Activated CD4-positive, alpha-beta T cell treated with anti-CD3 and anti-CD28 coated beads, Interleukin-2, Interleukin-6, amounts not matched to agents 100 ng/mL and 50 ng/mL, durations not matched to agents 16 hours and 8 hours (primary cell): ENCODE measurements around the gene LRTM1.

Experiments
- DNase-seq: peaks from one replicate; pipeline ENCODE4 v3.0.0-alpha.2; 2020

LRTM1 gene

DNA sequence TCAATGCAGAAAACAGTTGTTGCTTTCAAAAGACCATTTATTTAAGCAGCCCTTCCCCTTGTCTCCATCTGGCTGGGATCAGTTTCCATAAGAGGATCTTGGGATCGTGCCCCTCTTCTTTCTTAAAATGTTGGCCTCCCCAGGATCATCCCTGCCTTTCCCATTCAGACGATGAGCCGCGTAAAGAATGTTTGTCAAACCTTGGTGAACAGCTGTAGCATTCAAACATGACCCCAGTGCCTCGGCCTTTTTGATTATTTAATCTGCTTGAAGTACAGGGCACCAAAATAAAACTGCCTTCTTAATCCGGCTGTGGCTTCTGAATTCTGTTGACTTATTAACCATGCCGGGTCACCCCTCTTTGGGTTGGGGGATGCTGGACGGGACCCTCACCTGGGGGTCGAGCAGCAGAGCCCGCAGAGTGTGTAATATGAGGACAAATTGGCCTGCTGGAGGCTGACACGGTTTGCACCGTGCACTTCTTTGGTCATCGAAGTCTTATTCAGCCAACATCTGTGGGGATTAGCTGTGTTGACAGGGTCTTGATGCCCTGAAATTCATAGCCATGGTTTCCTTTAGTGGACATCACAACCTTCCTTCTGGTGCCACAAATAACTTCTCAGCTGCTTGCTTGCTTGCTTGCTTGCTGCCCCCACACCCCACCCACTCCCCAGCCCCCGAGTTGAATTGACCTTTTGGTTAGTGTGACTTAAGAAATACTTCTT, at the start of gene LRTM1:
LRTM1 (minus strand) TSS at position 14 of the 725 bp plus-strand sequence. CDS start 148 bp downstream, outside the sequence.
- DNase-seq: no peak

DNA sequence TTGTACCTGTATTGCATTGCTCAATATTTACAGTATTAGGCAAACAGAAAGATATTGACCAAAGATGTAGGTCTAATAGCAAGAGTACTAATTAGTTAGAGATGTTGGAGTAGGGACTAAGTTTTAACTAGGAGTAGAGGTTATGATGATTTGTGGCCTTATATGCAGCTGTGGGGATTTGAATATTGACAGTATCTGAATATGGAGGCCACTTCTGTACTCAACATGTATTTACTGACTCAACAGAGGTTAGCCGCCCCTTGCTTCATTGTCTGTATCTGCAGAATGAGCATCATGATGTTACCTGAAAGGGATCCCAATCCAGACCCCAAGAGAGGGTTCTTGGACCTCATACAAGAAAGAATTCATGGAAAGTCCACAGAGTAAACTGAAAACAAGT, 49.6 kb upstream of the LRTM1 start:
- DNase-seq: no peak

DNA sequence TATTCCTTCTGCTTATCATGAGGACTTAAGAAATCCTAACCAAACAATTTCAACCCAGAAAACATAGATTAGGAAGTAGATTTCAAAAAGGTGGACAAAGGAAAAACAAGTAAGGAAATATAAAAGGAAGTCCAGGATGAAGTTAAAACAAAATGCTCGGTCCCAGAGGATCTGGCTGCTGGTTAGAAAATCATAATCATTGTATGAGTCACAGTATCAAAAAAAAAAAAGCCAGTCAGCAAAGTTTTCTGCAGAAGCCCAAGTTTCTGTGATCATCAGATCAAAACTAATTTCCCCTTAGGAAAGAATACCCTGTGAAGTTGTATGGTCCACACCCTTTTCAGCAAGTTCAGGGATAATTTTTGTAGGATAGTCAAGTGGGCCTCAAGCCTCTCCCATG, 43.0 kb upstream of the LRTM1 start:
- DNase-seq: no peak

GRCh38 chr3:54969652-54970051, 41.8 kb upstream of the LRTM1 start:
- no peak for DNase-seq

GRCh38 chr3:54968546-54969172, 40.8 kb upstream of the LRTM1 start:
- DNase-seq: no peak

DNA sequence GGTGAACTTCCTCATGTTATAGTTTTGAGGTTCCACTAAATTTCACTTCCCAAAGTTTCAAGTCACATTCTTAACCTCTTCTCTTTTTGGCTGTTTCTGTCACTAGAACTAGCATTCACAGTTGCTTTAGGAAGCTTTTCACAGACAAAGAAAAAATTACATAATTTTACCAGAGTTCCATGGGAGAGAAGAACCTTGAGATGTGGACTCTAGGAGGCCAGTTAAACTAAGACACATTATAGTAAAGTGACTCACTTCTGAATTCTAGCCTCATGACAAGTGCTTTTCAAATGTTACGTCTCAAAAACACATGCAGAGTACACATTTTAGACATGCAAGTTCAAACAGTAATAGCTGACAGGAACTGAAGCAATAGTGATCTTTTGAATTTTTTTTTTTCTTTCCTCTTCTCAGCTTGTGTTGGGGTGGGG, 39.9 kb upstream of the LRTM1 start:
- DNase-seq: no peak

DNA sequence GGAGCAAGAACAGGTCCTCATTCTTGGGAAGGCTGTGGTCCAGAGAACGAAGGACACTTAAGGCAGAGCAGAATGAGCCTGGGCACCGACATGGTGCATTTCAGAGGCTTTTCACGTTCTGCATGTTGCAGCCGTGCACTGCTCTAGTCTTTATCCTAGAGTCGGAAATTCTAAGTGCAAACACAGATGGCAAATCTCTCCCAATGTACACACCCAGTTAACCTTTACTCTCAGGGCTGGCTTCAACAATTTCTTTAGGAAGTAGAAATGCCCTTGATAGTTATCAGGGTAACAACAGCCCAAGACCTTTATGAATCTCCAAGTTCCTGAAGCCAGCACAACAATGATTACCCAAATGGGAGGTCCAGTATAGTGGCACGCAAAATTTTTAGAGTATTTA, 39.1 kb upstream of the LRTM1 start:
- DNase-seq: no peak

DNA sequence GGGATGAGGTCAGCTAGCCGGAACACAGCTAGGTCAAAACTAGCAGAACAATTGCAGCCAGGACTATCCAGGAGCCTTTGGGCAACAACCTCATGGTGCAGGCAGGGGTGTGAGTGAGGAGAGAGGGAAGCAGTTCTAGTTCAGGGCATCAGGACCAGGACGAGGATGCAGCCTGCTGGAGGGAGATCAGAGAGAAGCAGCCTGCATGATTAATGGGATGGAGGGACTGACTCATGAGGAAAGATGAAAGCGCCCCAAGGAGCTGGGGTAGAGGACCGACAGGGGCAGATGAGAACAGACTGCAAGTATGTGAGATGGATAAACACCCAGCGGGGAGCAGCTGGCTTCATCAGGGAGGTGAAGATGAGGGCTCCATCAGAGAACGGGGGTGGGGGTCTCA, 37.9 kb upstream of the LRTM1 start:
- DNase-seq: no peak

DNA sequence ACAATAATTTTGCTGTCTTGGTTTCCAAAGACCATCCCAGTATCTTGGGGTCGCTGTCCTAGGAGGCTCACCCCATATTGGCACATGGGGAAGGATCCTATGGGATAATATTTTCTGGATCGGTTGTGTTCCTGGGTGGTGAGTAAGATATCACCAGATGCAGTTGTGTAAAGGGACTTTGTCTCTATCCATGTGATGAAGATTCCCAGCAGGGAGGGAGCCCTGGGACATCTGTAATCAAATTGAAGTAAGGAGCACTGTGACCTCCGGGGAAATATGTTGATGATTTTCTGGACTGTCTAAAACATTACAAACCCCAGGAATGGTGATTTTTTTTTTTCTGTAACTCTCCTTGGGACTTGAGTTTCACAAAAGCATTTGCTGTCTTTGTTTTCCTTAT, 36.2 kb upstream of the LRTM1 start:
- no peak for DNase-seq

- DNase-seq: no peak
Observed at GRCh38 chr3:54963641-54964040, 35.8 kb upstream of the LRTM1 start.

DNA sequence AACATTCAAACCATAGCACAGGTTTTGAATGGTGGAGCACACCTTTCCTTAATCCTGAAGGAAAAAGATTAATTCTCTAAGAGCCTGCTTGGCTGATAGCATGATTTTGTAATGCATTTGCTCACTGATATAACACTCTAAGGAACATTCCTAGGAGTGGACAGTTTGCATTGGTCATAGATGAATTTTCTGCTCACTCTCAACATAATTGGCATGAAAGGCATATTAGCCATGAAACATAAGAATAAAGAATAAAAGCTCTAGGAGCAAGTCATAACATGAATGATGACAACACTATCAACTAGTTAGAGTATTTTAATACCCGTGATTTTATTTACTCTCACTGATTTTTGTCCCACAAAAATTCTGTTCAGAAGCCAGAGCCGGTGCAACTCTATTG, 34.3 kb upstream of the LRTM1 start:
- no peak for DNase-seq

DNA sequence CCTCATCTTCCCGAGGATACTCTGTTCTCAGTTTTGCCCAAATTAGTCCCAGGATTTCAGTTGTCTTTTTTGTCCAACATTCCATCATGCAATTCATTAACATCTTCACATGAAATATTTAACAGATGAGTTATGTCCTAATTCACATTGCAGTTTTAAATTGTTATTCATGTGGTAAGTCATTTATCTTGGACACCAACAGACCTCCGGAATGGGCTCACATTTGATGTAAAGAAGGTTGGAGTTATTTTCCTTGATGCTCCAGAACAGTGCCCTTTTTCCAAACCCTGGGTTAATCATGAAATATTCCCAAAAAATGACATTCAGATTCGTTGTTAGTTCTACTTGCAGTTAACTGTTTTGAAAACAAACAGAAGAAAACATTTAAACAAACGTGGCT, 32.8 kb upstream of the LRTM1 start:
- no peak for DNase-seq

DNA sequence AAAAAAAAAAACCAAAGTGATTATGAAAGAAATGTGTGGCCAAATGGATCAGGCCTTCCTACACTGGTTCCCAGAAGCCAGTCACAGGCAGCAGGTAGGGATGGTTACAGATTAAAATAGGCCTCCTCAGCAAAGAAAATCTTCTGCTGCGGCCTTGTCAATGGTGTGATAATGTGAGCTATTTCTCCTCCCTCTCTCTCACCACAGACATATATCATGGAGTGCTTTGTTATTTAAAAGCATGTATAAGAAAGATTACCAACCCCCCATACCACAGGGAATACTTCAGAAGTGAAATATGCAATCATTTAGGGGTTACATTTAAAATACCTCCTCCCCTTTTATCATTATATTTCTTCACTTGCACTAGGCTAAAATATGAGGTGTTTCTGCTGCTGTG, 32.2 kb upstream of the LRTM1 start:
- DNase-seq: no peak

DNA sequence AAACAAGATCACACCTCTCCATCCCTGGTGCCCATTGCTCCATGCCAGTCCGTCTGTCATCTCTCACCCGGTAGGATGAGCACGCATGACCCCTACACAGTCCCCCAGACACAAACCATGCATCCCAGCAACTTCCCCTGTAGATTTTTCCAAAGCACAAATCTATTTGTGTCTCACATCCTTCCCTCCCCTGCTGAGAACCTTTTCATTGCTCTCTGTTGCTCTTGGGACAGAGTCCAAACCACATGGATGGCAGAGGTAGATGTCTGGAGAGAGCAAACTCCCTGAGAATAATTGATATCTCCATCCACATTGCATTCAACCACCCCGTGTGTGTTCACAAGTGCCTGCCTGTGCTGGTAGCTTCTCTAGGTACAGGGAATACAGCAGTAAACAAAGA, 29.9 kb upstream of the LRTM1 start:
- no peak for DNase-seq

DNA sequence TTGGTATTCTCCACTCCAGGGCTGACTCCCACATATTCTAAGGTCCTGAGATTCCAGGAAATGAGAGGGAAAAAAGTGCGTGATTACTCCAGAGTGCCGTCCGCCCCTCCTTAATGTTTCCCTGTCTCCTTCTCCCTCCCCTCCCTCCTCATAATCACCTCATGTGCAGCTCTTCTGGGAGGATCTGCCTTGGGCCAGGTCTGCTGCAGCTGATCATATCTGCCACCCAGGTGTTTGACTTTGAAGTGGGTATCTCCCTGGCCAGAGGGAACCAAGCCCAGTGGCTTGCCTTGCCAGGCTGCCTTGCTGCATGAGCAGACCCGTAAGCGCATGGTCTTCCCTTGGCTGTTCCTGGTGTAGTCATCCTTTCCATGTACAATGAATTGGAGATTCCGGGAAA, 28.1 kb upstream of the LRTM1 start:
- DNase-seq: no peak

DNA sequence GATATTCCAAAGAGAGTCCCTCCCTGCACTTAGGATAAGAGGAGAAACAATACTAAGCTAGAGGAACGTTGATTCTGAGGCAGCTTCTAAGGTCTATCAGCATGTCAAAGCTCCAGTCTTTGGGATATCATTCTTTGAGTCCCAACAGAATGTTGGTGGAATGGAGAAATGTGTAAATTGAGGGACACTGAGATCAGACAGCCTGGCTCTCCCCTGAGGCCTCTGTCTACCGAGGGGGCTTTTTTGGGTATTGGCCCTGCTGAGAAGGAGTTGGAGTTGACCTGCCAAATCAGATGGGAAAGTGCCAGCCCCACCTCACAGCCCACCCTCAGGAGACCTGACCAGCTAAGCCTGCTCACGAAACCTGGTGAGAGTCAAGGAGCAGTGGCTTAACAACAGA, 27.6 kb upstream of the LRTM1 start:
- DNase-seq: no peak

- DNase-seq: no peak
Observed at GRCh38 chr3:54954521-54954920, 26.7 kb upstream of the LRTM1 start.

DNA sequence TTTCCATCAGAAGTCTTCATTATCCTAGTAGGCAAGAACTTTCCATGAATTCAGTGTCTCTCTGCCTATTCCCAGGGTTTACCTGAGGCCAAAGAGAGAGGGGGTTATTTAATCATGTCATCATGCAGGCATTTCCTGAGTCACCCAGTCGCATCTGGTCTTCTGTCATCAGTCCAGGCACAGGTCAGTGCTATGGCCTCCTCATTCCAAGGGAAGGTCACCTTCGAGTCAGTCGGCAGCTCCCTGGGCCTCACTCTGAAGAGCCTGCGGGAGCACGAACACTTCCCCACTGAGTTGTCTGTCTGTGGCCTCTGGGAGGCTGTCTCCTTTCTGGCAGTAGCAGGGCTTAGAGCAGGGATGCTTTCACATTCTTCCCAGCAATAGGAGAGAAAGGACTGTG, 26.2 kb upstream of the LRTM1 start:
- no peak for DNase-seq

- DNase-seq: no peak
Observed at GRCh38 chr3:54951405-54951804, 23.5 kb upstream of the LRTM1 start.

GRCh38 chr3:54950391-54951003, 22.6 kb upstream of the LRTM1 start:
- no peak for DNase-seq

DNA sequence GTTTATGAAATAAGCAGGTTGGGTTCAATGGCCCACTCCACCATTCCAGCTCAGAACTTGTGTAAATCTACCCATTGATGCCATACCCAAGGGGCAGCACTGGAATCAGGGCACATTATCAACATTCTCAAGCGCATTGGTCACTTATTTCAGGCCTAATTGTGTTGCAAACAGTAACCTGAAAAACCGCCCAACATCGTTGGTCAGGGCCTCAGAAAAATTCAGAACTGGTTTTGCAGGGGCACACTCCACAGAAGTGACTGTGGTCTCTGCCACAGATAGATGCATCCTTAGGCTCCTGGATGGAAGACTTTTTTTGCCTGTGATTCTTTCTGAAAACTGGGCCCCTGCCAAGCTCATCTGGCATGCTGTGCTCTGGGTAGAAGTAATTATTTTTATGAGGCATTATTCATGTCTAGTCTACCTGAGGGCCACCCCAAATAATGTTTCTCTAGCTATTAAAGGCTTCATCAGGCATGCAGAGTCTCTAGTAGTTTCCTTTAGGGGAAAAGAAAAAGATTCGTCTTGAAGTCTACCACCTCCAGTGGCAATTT, 21.7 kb upstream of the LRTM1 start:
- no peak for DNase-seq

DNA sequence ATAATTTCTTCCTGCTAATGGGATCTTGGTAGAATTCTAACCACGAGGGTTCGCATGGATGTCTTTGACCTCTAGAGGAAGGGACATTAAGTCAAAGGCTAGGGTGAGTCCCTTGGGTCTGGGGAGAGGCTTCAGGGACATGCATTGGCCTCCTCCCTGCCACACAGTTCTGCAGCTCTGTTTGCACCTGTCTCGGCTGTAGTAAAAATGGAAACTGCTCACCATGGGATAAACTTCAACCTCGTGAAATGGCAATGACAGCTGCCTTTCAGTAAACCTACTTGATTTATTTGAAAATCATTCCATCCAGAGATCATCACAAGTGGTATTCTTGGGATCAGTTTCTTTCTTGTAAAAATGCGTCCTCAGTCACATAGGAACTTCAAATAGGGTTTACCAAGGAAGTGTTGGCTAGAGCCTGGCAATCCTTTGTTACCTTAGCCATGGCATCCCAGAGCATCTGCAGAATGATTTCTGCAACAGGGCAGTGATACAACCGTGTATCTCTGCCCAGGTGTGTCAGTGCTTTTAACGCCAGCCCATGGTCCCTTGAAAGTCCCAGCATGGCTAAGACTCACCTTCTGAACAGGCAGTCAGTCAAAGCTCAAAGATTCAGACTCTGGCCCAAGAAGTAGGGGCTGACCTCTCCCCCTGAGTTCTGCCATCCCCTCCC, 14.0 kb upstream of the LRTM1 start:
- no peak for DNase-seq

DNA sequence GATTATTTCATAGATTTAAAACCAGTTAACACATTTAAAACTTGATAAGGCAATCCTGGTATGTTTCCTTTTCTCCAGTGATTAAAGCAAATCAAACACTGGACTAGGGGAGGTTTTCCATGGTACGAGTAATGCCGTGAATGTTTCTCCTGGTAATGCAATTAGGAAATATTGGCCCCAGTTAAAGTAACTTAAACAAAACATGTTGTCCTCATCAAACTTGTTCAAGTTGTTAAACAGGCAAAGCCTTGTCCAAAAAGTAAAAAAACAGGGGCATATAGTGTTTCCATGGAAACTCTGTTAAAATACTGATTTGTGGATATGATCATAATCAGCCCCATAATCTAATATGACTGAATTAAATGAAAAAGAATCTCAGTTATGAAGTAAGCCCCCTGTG, 13.1 kb upstream of the LRTM1 start:
- no peak for DNase-seq
